ENCODE results near the gene RHOA. TPM values are rescaled to one million over a fixed set of nuclear protein-coding genes. Genes with fewer than 3 reads are reported as not detected.

Gene RHOA
- total and polyA plus RNA-seq, 10 of the 15 experiments (the other 5 are each of a cell fraction or from before 2014, with no cell fraction given): 246 to 1,049 (median 515) TPM

- TF ChIP-seq CEBPZ (IDR thresholded peaks at IDR 0.05; ENCODE audit: low read depth, low read length) (no peak), ATF7 (IDR thresholded peaks at IDR 0.05; ENCODE audit: low read depth) (no peak), HCFC1 (IDR thresholded peaks at IDR 0.05; ENCODE audit: low read length) (no peak)
Measured at GRCh38 chr3:49352281-49352680, 59.5 kb downstream of the RHOA start (continued).

GRCh38 chr3:49351521-49352011 is 60.2 kb downstream of the RHOA start:
- Histone ChIP-seq H3K36me3 (ENCODE audit: control insufficient read depth in 2 of 2, insufficient read depth in 2 of 2, low read length in 1 of 2) (peaks cover 2 to 8% of the 10 kb centered on the region in 2 experiments; a peak in 3 of 4 replicates), H3K9ac (ENCODE audit: control insufficient read depth, insufficient read depth, low read length) (peak overlapping the region; percentile 15; the same call in 1 of the 2 replicates), H3K4me3 (no peak overlapping the region), H3K9me3 (replicated peaks; ENCODE audit: control insufficient read depth, insufficient read depth, low read length) (no peaks in the 10 kb centered on the region), H2AFZ (ENCODE audit: control insufficient read depth, low read depth, low read length) (peak overlapping the region; percentile 20), H3K27me3 (replicated peaks in 1 of 2; ENCODE audit: control insufficient read depth in 2 of 2, insufficient read depth in 2 of 2, low read length in 1 of 2) (no peaks in the 10 kb centered on the region), H3K4me2 (ENCODE audit: control insufficient read depth, insufficient read depth) (peak overlapping the region; percentile 8; the same call in 1 of the 2 replicates), H3K79me2 (ENCODE audit: control insufficient read depth, insufficient read depth, low read length) (peaks cover 9% of the 10 kb centered on the region), H4K20me1 (ENCODE audit: control insufficient read depth, insufficient read depth) (no peaks in the 10 kb centered on the region), H3K4me1 (ENCODE audit: control insufficient read depth, insufficient read depth, low read length) (peaks cover 27% of the 10 kb centered on the region), H3K27ac (ENCODE audit: control insufficient read depth, insufficient read depth) (peak overlapping the region; percentile 38; the same call in 1 of the 2 replicates)
- no peak for FAIRE-seq
- SMC1A ChIA-PET (ENCODE audit: uncharacterized antibody, unreplicated experiment): interaction anchor here (1.0 to 2.9 kb wide), 3 partner anchors 10 to 60 kb away, joined by 3 to 16 read pairs (median 5); partner anchors contain the start of genes RHOA, TCTA and USP4
- intact Hi-C loops (cut with micrococcal nuclease; ENCODE audit: unreplicated experiment): no loop called here
- in situ Hi-C loops (cut with MboI): no loop called here
- POLR2A ChIA-PET: interaction anchor here (0.5 to 1.9 kb wide), 6 partner anchors 9 to 89 kb away, joined by 3 to 10 read pairs (median 4); partner anchors contain the start of genes RHOA, TCTA and USP4
- no peak for DNase-seq (ENCODE audit: low read depth, low spot score)
- WGBS (ENCODE audit: insufficient coverage, insufficient replicate concordance, low lambda C conversion rate, missing lambda C conversion rate): 0% methylated on average over 1 of the region's 1 CpG
- peak; percentile 45 for ATAC-seq
- RAD21 ChIA-PET (ENCODE audit: unreplicated experiment): interaction anchor here (0.7 to 4.3 kb wide), 6 partner anchors 9 to 97 kb away, joined by 3 to 23 read pairs (median 4); partner anchors contain the start of genes NICN1, RHOA, TCTA and USP4
- CTCF ChIA-PET: interaction anchor here (0.9 to 1.2 kb wide), 3 partner anchors 8 to 12 kb away, joined by 3 to 6 read pairs (median 6); partner anchors contain the start of gene USP4
- BruUV-seq (replicated peaks): no TSS peak
- TF ChIP-seq MEF2B (IDR thresholded peaks at IDR 0.05; ENCODE audit: partially characterized antibody, poor library complexity, severe bottlenecking): no peak
- TF ChIP-seq IKZF2 (IDR thresholded peaks at IDR 0.05): no peak
- no peak for TF ChIP-seq NFIC (IDR thresholded peaks at IDR 0.05; ENCODE audit: low read depth, low read length)
- no peak for TF ChIP-seq BCL3 (IDR thresholded peaks at IDR 0.05; ENCODE audit: borderline replicate concordance, insufficient read depth, low read depth, low read length, poor library complexity, severe bottlenecking)
- no peak for TF ChIP-seq SREBF2 (IDR thresholded peaks at IDR 0.05; ENCODE audit: low read length)
- no peak for TF ChIP-seq SUPT20H (IDR thresholded peaks at IDR 0.05; ENCODE audit: borderline replicate concordance, control insufficient read depth, low read depth, low read length)
- TF ChIP-seq SP1 (IDR thresholded peaks at IDR 0.05; ENCODE audit: low read depth, low read length): no peak
- TF ChIP-seq CBX5 (IDR thresholded peaks at IDR 0.05; ENCODE audit: low read depth): no peak
- TF ChIP-seq CEBPB (IDR thresholded peaks at IDR 0.05; ENCODE audit: borderline replicate concordance in 1 of 2, low read depth in 2 of 2, low read length in 2 of 2): no peak
- no peak for TF ChIP-seq MLLT1 (IDR thresholded peaks at IDR 0.05)
- no peak for TF ChIP-seq SRF (IDR thresholded peaks at IDR 0.05; ENCODE audit: low read depth in 2 of 2, low read length in 2 of 2)
- no peak for TF ChIP-seq NR2F1 (conservative IDR thresholded peaks at IDR 0.05)
- no peak for TF ChIP-seq EZH2 (IDR thresholded peaks at IDR 0.05; ENCODE audit: borderline replicate concordance, control insufficient read depth, low read depth, low read length)
